Stimulated activated CD8-positive, alpha-beta memory T cell treated with anti-CD3 and anti-CD28 coated beads, Interleukin-12 subunit alpha, Interleukin-12 subunit beta, amount 100 ng/mL, for 4 hours (primary cell): Measurements from ENCODE around the gene THOP1.

Experiments
- DNase-seq: peaks from one replicate; pipeline ENCODE4 v3.0.0-alpha.2; 2020; ENCODE audit warnings: low read depth

The THOP1 gene

DNA sequence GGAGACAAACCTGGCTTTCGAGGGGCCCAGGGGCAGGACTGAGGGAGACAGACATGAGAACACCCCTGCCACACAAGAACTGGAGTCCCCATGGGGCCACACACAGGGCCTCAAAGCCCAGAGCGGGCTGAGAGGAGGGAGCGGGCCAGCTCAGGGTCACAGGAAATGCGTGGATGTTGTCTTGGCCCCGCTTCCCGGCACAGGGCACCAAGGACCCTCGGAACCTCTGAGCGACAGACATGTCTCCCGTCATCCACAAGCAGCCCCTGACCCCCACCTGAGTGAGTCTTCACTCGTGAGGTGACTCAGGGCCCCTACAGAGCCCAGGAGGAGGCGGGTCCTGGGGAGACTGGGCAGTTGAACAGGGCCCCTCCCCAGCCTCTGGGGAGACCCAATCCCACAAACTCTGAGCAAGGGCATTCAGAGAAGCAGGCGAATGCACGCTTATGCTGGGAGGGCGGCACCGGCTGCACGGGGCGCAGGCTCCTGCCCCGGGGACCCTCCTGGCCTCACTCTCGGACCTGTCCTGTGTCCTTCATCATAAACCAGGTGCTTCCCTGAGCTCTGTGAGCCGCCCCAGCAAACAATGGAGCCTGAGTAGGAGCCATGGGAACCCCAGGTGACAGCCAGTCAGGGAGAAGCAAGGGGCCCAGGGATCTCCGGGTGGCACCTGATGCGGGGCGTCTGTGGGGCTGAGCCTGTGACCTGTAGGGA lies 22.4 kb upstream of the THOP1 start:
- no peak for DNase-seq

DNA sequence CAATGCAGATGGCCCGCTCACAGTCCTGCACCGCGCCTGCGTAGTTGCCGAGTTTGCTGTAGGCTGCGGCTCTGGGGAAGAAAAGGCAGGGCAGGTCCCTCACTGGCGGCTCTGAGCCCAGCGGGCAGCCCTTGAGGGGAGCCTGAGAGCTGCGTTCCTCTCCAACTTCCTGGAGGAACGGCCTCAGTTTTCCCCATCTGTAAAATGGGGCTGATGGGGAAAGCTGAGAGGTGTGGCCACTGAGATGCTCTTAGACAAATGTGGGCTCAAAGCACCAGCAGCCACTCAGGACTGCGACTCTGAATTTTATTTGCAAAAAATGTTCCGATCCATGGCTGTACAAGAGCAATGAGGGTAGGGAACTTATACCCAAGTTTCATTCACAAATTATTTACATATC lies 21.6 kb upstream of the THOP1 start:
- DNase-seq, result no peak

DNA sequence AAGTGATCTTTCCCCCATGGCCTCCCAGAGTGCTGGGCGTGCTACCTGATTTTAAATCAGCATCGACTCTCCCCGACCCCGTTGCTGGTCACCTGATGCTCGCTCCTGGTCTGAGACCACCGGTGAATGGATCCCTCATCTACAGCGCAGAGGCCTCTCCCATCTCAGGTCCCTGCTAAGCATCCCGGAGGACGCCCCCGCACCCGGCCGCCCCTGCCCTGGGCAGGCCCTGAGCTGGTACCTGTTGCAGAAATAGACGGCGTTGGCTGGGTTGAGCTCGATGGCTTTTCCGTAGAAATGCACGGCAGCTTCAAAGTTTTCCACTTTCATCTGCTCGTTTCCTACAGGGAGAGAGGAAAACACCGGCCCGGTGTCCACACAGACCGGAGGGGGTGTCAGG lies 20.4 kb upstream of the THOP1 start:
- DNase-seq, result no peak

DNA sequence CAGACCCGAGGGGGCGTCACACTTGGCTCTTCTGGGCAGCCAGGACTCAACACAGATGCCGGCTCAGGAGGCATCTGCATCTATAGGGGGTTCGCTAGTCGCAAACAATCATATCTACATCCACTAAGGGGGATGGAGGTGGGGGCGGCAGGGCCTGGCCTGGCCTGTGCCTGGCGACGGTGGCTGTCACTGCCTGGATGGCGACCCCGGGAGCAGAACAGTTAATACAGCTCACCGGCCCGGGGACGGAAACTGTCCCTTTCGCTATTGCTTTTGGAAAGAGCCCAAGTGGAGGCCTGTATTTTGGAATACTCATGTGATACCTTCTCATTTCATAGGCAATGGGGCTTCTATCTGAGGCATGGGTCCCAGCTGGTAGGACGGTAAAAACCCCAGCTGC lies 19.9 kb upstream of the THOP1 start:
- DNase-seq, result no peak

DNA sequence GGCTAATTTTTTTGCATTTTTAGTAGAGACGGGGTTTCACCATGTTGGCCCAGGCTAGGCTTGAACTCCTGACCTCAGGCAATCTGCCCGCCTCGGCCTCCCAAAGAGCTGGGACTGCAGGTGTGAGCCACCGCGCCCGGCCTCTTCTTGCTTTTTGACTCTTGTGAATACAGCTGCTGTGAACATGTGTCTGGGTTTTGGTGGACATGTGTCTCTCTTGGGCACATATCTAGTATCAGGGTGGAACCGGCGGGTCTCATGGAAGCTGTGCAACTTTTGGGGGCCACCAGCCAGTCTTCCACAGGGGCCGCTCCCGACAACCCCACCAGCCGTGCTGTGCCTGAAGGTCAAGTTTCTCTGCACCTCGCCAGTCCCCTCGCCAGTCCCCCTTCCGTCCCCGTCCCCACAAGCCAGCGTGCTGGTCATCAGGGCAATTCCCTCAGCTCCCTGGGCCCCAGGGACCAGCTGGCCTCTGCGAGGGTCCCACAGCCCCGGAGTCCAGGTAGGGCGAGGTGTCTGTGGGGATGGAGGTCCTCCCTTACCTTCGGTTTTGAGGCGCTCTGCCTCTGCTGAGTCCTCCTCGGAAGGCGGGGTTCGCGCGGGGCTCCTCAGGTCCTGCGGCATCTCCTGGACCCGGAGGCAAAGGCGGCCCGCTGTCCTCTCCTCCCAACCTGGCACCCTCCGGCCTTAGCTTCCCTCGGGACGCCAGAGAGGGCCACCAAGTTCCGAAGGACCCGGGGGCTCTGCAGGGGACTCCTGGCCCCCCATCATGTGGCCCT lies 18.5 kb upstream of the THOP1 start:
- no peak for DNase-seq

DNA sequence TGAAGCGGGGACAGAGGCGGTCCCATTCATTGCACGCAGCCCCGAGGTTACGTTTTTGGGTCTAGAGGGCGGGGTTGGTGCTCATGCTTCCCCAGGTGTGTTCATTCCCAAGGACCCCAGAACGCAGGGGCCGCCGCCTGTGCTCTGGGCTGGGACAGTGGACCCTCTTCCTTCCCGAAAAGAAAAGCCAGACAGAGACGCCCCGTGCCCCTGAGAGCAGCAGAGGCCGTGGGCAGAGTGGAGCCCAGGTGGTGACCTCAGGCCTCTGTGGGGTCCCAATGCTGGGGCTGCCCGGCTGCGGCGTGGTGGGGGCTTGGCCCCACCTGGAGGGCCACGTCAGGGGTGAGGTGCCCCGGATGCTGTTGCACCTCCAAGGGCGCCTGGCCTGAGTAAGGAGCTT lies 17.6 kb upstream of the THOP1 start:
- no peak for DNase-seq

DNA sequence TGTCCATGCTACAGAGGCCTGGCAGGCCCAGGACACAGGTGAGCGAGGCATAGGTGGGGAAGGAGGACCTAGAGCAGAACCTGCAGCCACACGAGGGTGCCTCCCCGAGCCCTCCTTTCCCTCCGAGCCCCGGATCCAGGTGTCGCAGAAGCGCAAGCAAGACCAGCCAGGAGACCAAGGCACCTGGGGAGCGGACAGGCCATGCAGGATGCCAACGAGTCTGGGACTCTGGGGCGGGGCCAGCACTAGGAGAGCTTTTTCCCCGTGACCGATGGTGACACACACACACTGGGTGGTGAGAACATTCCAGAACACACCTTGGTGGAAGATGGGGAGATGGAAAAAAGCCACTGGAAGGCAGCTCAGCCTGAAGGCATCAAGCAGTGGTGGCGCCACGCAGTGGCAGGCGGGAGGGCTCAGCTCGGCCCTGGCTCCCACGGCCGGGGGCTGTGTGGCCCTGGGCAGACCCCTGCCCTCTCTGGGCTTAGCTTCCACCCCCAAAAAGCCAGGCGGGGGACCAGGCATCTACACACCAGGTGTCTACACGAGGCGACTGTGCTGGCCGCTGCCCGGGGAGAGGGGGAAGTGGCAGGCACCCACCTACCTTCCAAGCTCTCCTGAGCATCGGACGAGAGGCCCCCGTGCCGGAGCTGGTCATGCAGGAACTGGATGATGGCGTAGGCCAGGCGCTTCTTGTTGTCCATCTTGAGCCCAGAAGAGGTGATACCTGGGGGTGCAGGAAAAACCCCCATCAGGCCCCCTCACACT lies 16.8 kb upstream of the THOP1 start:
- no peak for DNase-seq

DNA sequence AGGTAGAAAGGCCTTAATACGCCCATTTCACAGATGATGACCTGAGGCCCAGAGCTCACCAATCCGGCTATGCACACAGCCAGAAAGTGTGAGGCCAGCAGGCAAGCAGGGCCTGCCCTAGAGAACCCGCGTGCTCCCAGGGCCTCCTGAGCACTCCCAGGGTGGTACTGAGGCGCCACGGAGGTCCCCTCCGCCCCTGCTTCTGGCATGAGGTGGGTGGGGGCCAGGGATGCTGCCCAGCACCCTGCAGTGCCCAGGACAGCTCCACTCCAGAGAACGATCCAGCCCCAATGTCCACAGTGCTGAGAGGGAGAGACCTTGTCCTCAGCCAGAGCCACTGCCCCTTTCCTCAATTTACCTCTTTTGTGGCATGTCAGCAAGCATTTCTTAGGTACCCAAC lies 16.1 kb upstream of the THOP1 start:
- no peak for DNase-seq

DNA sequence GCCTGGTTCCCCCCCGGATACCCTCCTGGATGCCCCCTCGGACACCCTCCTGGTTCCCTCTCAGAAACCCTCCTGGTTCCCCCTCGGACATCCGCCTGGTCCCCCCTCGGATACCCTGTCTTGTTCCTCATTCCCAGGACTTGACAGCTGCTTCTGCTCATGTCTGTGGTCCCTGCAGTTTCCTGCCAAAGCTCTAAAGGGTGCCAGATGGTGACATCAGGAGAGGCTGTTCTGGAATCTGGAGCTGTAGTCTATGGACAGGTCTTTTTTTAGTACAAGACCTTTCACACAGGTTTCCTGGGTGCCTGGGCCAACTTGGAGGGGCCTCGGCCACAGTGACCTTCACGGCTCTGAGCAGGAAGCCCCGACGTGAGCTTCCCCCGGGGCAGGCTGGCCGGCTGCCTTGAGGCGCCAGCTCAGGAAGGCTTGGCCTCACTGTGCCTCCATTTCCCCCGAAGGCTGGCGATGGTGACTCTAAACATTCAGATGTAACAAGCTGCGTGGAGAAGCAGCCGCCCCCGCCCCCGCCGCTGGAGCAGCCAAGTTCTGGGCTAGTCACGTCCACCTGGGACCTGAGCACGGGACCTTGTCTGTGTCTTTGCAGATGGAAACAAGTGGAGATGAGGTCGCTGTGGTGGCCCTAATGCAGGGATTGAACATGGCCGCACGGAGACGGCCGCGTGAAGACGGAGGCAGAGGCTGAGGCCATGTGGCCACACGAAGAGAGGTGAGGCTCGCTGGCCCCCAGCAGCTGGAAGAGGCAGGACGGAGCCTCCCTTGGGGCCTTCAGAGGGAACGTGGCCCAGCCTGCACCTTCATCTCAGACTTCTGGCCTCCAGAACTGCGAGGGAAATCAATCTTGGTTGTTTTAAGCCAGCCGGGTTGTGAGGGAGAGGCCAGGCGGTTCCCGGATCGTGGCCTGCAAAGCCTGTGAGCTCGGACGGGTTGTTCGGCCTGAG lies 15.0 kb upstream of the THOP1 start:
- DNase-seq, result no peak

DNA sequence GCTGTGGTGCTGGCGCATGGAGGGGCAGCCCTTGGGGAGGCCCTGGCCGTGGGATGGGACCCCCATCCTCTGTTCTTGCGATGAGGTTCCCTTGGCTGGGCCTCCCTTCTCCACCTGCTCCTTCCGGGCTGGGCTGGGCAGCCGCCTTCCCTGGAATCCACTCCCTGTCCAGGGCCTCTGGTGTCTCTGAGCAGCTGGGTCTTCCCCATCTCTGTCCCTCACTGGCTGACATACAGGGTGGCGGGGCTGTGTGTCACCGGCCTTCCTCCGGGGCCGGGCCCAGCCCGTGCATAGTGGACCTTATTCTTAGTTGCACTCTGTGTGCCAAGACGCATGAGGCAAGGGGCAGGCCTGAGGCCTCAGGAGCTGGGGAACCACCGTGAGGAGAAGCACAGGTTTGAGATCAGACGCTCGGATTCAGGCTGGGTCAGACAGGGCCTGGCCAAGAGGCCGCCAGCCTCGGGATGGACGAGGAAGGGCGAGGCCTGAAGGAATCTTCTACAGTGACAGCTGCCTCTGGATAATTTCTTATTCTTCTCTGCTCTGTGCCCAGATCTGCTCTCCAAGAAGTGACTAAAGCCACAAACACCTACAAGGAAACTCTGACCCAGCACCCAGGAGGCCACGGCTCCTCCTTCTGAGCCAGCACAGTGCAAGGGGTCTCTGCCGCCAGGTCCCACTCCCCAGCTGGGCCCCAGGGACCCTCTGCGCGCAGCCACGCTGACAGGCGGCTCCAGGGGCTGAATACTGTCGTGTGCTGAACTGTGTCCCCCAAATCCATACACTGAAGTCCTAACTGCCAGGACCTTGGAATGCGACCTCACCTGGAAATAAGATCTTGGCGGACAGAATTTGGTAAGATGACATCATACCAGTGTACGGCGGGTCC lies 13.3 kb upstream of the THOP1 start:
- no peak for DNase-seq

DNA sequence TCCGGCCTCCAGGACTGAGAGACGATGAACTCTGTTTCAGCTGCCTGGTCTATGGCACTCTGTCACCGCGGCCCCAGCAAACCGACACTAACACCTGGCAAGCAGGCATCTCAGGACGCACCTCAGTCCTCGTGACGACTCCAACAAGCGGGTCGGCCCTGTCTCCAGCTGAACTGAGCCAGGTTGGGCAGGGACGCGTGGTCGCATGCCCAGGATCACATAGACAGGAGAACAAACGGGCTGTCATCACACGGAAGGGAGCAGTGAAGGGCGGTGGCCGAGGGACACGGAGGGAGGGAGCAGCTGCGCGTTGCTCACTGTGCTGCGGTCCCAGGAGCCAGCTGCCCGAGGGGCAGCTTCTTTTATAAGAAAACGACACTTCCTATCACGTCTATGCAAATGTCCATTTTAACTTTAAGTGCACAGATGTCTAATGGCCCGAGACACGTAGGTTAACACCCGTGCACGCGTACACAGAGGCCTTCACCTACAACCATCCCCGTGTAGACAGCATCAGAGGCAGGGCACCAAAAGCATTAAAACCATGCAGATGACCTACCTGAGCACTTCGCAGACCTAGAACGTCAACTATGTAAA lies 11.1 kb upstream of the THOP1 start:
- DNase-seq, result no peak

DNA sequence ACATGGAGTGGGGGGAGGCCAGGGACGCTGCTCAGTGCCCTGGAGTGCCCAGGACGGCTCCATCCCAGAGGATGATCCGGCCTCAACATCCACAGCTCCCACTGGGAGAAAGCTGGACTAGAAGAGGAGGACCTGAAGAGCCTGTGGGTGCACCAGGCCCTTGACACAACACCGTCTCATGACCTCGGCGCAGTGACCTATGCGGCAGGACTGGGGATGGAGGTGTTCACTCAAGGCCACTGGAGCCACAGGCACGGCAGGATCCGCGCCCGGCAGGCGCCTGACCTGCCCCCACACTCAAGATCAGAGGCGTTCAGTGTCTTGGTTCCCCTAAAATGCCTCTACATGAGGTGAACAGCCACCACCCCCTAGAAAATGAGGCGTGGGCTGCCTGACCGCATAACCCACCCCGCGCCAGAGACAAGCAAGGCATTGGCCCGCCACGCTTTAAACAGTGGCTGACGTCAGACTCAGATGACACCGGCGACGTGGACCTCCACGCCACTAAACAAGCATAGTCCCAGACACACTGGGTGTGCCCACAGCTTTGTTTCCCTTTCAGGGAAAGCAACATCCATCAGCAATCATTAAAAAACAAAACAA lies 10.2 kb upstream of the THOP1 start:
- DNase-seq, result no peak

DNA sequence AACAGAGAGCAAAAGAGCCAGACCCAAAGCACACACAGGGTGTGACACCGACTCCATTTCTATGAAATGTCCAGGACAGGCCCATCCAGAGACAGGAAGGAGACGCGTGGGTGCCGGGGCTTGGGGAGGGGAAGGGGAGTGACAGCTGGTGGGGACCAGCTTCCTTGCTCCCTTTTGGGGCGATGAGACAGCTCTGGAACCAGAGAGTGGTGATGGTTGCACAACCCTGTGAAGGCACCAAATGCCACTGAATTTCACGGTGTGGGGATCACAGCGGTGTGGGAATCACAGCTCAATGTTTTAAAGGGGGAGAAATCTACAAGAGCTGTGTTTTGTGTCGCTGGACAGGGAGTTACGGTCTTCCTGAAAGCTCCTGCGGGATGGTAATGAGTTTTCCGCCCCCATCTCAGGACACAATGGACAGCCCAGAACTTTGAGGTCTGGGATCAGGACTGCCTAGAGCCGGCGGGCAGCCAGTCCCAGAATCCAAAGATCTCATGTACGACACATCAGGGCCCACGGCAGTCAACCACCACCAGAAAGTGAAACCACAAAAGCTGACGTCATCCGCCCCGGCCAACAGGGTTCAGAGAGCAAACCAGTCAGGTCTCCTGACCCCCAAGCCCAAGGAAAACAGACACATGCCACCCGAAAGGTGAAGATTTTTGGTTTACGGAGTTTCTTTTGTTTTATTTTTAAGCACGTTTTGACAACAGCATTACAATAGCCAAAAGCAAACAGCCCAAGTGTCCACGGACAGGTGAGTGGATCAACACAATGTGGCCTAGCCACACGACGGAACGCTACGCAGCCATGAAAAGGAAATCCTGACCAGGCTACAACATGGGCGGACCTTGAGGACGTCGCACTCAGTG lies 9.5 kb upstream of the THOP1 start:
- peak; percentile 57 for DNase-seq

DNA sequence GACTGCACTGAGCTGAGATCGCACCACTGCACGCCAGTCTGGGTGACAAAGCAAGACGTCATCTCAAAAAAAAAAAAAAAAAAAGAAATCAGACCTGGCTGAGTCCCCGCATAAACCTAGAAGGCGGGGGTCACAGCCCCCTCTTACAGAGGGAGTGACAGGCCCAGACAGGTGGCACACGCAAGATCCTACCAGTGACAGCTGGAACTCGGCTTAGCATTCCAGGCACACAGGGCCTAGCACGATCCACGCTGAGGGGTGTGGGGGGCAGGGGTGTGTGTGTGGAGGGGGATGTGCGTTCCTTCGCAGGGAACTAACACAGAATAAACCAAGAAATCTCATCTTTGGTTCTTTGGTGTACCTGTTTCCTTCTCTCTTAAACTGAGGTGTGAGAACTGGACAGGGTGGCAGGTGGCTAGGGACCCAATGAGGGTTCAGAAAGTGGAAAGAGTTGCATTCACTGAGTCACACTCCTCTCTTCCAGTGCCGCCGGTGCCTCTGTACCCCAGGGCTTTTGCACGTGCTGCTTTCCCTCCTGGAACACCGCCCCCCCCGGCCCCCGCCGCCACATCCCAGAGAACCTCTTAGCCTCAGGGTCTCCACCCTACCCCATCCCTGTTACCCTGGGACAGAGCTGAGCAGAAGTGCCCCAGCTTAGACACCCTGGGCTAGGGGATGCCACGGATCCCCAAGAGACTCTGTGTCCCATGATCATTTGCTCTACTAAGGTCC lies 7.2 kb upstream of the THOP1 start:
- no peak for DNase-seq

DNA sequence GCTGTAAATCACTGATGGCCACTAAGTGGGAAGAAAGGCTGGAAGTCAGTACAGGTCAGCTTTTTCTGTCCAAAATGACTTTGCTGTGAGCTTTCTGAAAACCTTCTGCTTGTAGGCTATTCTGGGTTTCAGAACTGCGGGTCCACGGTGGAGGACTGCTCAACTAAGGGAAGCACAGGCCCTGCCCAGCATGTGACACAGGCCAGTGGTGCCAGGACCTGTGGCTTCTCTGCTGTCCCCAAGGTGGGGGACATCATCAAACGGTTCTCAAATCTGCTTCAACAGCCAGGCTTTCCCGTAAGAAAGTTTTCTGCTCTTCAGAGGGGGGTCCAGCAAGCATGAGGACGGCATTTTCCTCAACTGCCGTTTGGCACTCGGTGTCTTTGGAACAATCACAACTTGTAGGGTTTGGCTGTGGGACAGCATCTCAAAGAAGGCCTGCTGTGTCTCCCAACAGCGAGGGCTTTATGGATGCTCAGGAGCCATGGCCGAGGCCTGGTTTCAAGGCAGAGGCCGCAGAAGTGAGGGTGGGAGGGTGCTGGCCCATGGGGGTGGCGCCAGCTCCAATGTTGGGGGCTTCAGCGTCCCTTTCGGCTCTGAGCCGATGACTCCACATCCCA lies 6.1 kb upstream of the THOP1 start:
- DNase-seq, result no peak

DNA sequence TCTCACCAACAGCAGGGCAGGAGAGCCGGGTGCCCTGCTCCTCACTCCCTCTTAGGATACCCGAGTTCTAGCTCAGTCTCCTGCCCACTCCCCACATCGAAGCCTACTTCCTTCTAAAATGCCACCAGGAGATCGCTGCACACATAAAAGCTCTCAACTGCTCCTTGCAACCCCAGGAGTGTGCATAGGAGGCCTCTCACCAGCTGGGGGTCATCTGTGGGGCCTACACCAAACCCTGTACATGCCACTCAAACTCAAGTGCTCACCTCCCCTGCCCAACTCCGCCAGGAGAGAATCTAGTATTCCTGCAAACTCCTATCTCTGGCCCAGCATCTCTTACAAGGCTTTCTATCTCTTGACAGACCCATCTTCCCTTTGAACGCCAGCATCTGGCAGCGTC lies 5.0 kb upstream of the THOP1 start:
- DNase-seq, result no peak

DNA sequence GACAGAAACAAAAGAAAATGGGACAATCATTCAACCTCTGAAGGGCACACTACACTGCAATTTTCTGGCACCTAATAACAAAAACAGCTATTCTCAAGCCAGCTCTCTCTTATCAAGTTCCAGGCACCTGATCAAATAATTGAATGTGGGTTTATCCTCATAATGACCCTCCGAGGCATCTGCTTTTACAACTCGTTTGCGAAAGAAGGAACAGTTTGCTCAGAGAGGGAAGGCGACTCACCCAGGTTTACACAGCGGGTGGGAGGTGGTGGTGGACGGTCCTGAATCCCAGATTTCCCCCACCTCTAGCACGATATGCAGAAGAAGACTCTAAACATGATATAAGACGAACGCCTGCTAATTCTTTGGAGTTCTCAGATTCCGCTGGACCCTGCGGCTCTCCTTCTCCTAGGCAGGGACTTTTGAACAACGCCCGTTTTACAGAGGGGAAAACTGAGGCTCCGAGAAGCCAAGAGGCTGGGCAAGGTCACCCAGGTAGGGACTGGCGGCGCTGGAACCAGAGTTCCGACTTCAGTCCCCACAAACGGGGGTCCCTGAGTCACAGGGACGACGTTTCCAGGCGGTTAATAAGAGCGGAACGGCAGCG lies 2.9 kb upstream of the THOP1 start:
- no peak for DNase-seq
